GM19452 (cell line): ENCODE measurements around the gene LAMTOR3.

ENCODE experiments used
- ATAC-seq: cut with Tn5 transposase; IDR thresholded peaks from one replicate; pipeline ENCODE4 v1.9.1; 2021; ENCODE audit not compliant: unreplicated experiment

Gene LAMTOR3, protein sequence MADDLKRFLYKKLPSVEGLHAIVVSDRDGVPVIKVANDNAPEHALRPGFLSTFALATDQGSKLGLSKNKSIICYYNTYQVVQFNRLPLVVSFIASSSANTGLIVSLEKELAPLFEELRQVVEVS

DNA sequence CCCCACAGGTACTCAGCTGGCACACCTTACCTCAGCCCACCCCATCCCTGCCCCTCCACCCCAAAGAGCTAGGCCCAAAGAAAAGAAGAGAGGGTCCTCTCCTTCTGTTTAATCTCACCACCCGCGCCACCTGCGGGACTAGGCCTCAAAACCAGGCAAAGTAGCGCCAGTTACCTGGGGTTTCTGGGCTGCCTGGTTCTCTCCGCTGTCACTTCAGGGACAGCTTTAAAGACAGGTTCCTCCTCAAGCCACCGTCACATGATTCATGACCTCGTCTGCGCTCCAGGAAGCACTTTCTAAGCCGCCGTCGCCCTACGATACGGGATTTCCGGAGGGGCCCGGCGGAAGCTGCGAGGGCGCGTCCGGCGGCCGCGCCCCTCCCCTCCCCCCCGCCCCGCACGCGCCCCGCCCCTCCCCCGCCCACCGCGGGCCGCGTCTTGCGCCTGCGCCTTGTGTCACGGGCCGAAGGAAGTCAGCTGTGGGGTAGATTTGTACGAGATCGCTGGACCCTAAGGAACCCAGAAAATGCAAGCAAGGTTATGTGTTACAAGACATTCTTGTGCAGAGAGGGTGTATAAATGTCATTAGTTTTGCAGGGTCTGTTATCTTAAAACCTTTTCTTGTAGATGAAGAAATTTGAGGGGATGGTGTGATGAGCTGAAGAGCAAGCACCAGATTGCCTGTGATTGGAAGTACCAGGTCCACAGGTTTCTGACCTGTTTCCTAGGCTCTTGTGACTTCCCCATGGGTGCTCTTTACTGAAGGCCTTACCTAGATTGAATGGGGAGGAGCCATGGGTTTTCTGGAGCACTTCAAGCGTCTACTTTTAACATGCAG, at the start of gene LAMTOR3:
LAMTOR3 (minus strand) TSS at position 267 of the 837 bp plus-strand sequence. CDS start 464 bp downstream, outside the sequence.
- ATAC-seq: peak; percentile 99

- ATAC-seq: no peak
These were observed 44.1 kb upstream of the LAMTOR3 start for GRCh38 chr4:99938243-99938753.

- ATAC-seq: no peak
These were observed 40.7 kb upstream of the LAMTOR3 start for GRCh38 chr4:99934891-99935290.

DNA sequence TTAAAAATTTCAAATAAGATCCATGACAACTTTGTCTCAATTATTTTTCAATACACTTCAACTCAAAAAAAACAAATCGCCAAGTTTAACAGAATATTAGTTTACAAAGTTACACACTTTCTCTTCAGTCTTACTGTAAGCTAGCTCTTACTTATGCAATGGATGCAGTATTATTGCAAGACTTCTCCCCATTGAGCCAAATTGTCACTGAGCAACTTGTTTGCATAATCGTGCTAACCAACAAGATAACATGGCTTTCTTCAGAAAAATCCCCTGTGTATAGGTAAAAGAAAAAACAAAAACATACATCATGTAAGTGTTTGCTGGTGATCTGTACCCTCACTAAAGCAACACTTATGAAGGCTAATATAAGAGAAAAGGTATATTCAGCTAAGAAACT, 33.3 kb upstream of the LAMTOR3 start:
- no peak for ATAC-seq

DNA sequence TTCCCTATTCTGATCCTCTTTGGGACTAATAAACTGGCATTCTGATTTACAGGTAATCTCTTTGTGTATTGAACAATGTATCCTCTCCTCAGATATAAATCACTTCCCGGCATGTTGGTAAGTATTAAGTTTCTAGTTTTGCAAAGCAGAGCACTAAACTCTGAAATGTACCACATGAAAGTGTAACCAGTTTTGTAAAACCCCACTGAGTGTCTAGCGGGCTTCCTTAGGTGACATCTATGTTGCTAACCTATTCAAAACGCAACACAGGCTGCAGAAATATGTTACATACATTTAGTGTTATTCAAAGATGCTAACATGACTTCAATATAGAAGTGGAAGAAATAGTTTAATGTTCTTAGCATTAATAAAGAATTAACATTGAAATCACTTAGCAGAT, 26.9 kb upstream of the LAMTOR3 start:
- ATAC-seq: no peak

DNA sequence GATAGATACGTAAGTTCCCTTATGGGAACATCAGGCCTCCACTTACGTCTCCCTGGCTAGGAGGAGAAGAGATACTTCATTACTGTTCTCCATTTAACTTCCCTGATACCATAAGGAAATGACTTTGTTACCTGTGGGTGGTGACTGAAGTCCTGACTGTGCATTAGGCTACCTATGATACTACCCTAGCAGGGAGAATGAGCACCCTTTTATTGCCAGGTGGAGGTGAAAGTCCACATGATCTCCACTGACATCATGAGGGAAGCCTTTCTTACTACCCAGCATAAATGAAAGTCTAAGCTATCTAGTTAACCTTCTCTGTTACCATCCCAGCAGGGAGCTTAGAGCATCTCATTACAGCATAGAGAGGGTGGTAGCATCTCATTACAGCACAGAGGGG, 24.4 kb upstream of the LAMTOR3 start:
- ATAC-seq: no peak

DNA sequence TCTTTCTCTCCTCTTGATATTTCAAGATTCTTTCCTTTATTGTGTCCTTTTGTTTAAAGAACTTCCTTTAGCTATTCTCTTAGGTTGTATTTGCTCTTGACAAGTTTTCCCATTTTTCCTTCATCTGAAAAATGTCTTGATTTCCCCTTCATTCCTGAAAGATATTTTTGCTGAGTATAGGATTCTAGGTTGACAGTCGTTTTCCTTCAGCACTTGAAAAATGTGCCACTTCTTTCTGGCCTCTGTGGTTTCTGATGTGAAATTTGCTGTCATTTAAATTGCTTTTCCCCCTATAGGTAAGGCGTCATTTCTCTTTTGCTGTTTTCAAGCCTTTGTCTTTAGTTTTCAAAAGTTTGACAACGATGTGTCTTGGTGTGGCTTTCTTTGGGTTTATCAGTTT, 23.3 kb upstream of the LAMTOR3 start:
- no peak for ATAC-seq

DNA sequence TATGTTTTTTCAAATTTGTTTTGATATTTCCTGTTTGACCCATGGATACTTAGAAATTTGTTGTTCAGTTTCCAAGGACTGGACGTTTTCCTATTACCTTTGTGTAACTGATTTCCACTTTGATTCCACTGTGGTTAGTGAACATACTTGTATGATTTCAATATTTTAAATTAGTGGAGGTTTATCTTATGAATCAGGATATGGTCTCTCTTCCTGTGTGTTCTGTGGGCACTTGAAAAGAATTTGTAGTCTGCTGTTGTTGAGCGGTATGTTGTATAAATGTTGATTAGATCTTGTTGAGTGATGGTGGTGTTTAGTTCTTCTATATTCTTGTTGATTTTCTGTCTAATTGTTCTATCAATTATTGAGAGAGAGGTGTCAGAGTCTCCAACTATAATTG, 21.2 kb upstream of the LAMTOR3 start:
- ATAC-seq: no peak

DNA sequence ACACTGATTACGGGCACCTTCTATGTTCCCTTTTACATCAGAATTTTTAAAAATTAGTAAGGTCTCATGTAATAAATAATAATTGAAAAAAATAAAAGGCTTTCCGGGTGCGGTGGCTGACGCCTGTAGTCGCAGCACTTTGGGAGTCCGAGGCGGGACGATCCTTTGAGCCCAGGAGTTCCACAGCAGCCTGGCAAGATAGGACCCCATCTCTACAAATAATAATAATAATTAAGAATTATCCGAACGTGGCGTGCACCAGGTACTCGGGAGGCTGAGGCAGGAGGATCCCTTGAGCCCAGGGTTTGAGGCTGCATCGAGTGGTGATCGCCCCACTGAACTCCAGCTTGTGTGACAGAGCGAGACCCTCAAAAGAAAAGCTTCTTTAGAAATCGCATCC, 771 bp upstream of the LAMTOR3 start:
- ATAC-seq: no peak

GRCh38 chr4:99893839-99894160, 427 bp downstream of the LAMTOR3 start:
- ATAC-seq: no peak

DNA sequence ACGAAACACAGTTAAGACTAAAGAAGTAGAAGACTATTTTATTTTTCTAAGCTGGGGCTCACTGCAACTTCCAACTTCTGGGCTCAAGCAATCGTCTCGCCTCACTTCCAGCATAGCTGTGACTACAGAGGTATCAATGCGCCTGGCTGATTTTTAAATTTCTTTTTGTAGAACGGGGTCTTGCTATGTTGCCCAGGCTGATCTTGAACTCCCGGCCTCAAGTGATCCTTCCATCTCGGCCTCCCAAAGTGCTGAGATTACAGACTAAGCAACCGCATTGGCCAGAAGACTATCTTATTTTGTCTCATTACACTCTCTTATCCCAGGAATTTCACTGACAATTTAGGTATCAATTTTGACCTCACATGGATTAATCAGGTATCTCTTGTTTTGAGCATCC, 1.2 kb downstream of the LAMTOR3 start:
- no peak for ATAC-seq

GRCh38 chr4:99891351-99891750, 2.9 kb downstream of the LAMTOR3 start:
- no peak for ATAC-seq

DNA sequence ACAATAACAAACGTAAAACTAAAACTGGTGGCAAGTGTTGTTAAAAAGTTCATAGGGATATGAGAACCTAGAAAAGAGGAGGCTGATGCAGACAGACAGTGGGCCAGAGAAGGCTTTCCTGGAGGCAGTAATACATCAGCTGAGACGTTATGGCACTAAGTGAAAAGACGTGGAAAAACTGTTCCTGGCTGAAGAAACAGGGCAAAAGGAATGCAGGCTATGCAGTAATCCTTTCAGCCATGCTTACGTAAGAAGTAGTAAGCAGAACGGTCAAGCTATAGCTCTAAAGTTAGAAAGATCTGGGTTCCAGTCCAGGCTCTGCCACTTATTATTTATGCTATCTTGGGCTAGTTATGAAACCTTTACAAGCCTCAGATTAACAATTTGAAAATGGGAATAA, 6.4 kb downstream of the LAMTOR3 start:
- ATAC-seq: no peak

DNA sequence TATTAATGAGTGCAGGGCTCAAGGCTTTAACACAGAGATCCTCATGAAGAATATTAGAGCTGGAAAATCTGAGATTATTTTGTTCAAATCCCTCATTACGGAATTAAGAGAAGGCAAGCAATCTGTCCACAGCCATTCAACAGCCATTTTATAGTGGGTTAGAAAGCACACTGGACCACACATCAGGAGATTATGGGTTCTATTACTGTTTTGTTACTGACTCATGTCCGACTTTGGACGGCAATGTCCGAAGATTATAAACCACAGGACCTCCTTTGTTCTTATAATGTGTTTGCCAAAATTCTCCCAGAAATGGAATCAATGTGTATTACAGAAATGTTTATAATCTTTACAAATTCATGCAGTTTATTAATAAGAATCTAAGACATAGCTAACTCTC, 8.1 kb downstream of the LAMTOR3 start:
- no peak for ATAC-seq

GRCh38 chr4:99885687-99886086, 8.5 kb downstream of the LAMTOR3 start:
- no peak for ATAC-seq

DNA sequence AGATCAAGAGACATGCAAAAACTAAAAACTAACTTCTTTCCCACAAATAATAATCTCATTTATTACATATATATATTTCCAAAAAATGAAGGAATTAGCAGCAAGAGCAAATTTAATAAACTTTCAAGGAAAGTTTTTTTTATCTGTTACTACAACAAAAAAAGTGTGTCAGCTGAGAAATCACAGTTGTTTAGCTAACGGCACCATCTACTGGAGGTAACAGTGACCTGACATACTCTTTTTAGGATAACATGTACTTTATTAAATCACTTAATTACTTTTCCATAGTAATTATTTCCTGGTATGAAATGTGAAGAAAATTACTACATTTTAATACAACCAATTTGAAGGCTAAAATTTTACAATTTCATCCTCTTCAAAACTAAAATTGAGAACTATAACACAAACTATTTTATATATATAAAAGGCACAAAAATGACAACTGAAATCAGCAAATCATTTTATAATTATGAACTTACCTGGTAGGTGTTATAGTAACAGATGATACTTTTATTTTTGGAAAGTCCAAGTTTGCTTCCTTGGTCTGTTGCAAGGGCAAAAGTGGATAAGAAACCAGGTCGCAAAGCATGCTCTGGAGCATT, 9.1 kb downstream of the LAMTOR3 start:
- no peak for ATAC-seq

GRCh38 chr4:99879458-99879857, 14.8 kb downstream of the LAMTOR3 start:
- ATAC-seq: no peak

- no peak for ATAC-seq
These were observed 15.6 kb downstream of the LAMTOR3 start for GRCh38 chr4:99878604-99879003.

- no peak for ATAC-seq
These were observed 17.3 kb downstream of the LAMTOR3 start for GRCh38 chr4:99876946-99877345.

GRCh38 chr4:99875071-99875470, 19.2 kb downstream of the LAMTOR3 start:
- no peak for ATAC-seq

- no peak for ATAC-seq
These were observed 21.7 kb downstream of the LAMTOR3 start for GRCh38 chr4:99872570-99872969.

DNA sequence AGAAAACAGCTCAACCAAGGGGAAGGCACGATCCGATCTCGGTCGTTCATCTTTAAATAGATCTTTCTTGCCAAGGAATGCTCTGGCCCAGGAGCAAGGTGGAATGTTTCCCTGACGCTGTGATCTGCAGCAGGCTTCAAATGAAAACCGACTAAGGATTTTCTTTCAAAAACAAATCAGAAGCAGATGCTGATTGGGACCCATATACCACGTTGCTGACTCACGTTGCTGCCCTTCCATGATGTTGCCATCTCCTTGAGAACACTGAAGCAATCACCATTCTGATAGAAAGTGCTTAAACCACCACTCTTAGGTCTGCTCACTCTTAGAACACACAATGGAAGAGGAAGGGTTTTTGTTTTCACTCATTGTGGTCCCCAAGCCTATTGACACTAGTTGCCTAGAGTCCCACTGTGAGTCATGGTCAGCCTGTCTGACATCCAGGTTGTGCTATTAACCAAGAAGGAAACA, 26.1 kb downstream of the LAMTOR3 start:
- no peak for ATAC-seq
